HS-5 (cell line): ENCODE data around the gene ASB15.
"Not testable (repeated sequence)": the region's sequence is repeated elsewhere in the genome, so short reads cannot be mapped to it uniquely, and the experiment has no call there.

Experiments
- DNase-seq: peaks from one replicate; pipeline ENCODE4 v3.0.0-alpha.2; 2012; ENCODE audit warnings: low read depth

Gene ASB15

DNA sequence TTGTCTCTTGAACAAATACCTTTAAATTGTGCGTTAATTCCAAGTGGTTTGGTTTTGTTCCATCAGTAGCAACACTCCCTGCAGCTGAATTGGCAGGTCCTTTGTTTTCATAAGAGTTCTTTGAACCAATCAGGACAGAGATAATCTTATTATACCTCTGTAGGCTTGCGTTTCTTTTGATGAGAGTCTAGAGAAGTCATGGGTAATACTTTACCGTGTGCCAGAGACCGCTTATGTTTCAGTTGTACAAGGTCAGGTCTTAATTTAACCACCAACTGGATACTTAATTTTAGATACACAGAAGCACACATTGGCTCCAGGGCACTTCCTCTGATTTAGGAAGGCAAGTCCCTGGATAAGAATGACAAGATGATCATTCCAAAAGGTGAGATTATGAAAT, at the start of gene ASB15:
Gene ASB15 (plus strand): TSS at position 292 of the 400 bp plus-strand sequence. CDS start 12,682 bp downstream, outside the sequence.
- DNase-seq = no peak

DNA sequence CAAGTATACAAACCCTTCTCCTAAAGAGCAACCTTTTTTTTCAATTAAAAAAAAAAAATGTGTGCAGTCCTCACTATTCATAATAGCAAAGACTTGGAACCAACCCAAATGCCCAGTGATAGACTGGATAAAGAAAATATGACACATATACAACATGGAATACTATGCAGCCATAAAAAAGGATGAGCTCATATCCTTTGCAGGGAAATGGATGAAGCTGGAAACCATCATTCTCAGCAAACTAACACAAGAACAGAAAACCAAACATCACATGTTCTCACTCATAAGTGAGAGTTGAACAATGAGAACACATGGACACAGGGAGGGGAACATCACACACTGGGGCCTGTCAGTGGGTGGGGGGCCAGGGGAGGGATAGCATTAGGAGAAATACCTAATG, 49.5 kb upstream of the ASB15 start:
- DNase-seq = not testable (repeated sequence)

DNA sequence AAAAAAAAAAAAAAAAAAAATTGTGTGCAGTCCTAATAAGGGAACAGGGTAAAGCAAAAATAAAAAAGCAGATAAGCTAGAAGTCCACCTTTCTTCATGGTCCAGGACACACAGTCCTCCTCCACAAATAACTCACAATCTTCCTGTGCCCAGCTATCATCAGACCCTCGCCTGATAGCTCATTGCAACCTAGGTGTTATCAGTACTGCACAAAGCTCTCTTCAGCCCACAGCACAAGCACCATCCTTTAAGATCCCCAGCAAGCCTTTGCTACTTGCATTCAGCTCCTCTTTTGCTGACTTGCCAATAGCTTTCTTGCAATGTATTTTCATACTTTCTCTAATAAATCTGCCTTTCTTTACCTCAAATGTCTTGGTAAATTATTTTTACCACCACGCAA, 49.0 kb upstream of the ASB15 start:
- DNase-seq = no peak

- no peak for DNase-seq
Observed at GRCh38 chr7:123553159-123553558, 48.5 kb upstream of the ASB15 start.

GRCh38 chr7:123555484-123555883, 46.1 kb upstream of the ASB15 start:
- no peak for DNase-seq

DNA sequence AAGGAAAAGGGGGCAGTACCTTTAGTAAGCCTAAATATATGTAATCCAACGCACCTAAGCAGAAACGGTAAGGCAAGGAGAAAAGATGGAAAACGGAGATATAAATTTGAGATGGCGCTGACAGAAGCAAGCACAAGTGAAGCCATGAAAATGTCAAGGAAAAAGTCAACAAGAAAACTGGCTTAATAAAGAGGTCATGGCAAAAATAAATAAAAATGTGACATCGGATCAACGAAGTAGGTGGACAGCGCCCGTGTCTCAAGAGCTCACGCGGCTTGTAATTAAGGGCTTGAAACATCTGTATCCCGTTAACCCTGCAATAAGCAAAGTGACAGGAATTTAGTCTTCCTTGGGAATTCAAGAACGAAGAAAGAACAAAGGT, 44.6 kb upstream of the ASB15 start:
- no peak for DNase-seq

- DNase-seq = peak; percentile 92
Observed at GRCh38 chr7:123557398-123558288, 44.0 kb upstream of the ASB15 start, which contains the start of gene NDUFA5. TSS of gene NDUFA5 (minus strand) at chr7:123557818. CDS start at chr7:123557795, 23 bp downstream.

- no peak for DNase-seq
Observed at GRCh38 chr7:123558289-123558874, 43.2 kb upstream of the ASB15 start.

DNA sequence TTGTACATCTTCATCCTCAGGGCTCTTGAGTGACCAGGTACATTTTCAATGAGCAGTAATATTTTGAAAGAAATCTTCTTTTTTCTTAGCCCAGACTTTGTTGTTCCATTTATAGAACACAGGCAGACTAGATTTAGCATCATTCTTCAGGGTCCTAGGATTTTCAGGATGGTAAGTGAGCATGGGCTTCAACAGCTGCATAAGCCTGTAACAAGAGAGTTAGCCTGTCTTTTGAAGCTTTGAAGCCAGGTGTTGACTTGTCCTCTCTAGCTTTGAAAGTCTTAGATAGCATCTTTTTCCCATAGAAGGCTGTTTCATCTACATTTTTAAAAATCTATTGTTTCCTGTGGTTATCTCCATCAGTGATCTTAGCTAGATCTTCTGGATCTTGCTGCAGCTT, 39.5 kb upstream of the ASB15 start:
- DNase-seq = no peak

DNA sequence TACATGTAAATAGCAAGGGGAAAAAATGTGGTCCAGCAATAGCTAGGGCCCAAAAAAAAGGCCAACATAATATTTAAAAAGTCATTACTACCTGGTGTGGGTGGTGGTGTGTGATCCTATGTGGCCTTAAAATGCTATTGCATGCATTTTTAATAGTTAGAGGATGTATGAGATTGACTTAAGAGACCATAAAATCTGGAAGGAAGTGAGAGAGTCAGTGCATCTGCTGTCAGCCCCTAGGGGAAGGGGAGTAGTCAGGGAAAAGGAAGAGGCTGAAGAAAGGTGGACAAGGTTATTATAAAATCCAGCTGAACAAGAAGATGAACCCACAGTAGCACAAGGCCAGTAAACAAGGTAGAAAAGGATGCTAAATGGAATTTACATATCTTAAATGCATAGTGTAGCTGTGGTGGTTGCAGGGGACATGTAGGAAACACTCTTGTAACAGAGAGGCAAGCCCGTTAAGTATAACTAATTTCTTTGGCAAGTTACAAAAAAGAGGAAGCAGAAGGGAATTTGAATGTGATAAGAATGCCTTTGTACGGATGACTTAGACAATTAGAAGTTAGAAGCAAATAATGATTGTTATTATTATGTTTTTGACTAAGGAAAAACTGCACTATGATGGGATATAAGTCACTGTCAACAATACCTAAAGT, 32.1 kb upstream of the ASB15 start:
- DNase-seq = no peak

DNA sequence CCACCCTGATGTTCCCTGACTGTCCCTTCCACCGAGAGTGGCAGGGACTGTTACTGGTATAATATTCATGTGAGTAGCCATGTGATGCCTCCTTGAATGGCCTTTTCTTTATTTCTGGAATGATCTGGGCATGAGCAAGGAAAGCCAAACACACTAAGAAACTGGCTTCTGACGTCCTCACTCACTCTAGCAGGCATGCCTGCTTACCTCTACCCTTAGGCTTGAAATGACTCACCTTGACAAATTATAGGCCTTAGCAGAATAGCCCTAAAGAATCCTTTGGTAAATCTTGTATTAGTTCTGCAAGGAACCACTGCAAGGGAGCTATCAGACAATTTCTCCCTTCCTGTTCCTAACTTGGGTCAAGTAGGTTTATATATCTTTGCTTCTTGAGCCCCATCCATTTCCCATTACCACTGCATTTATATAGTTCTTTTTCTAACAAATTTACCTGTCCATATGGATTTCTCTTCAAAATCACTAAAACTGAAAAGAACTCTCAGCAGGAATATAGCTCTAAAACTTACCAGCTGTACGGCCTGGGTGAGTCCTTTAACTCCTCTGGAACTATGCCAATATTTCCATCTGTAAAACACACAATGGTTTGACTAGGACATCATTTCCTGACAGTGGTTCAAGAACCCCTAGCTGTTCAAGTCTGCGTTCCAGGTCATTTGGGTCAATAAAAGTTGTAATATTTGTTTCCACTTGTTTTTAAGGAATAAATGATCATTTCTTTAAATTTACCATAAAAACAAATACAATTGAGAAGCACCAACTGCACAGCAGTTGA, 31.0 kb upstream of the ASB15 start:
- DNase-seq = no peak

DNA sequence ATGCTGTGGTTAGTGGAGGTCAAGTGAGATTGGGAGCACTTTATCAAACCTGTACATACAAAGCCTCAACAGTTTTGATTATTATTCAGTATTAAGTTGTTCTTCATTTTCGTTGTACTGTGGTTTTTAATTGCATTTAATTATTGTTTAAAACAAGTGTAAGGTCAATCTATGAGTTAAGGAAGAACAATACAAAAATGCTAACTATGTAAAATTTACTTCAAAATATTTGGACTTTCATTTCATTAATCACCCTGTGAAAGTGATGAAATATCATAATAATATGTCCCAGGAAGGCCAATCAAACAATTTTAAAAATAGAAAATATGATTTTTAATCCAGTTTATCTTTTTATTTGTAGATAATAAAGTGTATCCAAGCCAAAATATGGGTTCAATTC, 30.4 kb upstream of the ASB15 start:
- DNase-seq = no peak

GRCh38 chr7:123571684-123572083, 29.9 kb upstream of the ASB15 start:
- DNase-seq = no peak

- DNase-seq = no peak
Observed at GRCh38 chr7:123573341-123573740, 28.3 kb upstream of the ASB15 start.

- DNase-seq = no peak
Observed at GRCh38 chr7:123573896-123574467, 27.6 kb upstream of the ASB15 start.

GRCh38 chr7:123579416-123579815, 22.2 kb upstream of the ASB15 start:
- no peak for DNase-seq

- DNase-seq = no peak
Observed at GRCh38 chr7:123580406-123581161, 21.0 kb upstream of the ASB15 start.

DNA sequence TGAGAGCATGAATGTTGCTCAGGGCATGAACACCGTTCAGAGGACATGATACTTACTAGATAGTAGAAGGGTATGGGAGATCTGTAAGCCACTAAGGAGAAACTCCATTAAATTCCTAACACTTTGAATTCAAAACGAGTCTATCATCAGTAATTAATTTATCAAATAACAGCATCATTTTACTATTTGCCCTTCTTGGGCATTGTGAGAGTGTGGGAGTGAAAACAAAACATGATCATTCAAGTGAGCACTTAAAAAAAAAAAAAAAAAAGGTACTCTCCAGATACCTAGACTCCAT, 20.5 kb upstream of the ASB15 start:
- no peak for DNase-seq

DNA sequence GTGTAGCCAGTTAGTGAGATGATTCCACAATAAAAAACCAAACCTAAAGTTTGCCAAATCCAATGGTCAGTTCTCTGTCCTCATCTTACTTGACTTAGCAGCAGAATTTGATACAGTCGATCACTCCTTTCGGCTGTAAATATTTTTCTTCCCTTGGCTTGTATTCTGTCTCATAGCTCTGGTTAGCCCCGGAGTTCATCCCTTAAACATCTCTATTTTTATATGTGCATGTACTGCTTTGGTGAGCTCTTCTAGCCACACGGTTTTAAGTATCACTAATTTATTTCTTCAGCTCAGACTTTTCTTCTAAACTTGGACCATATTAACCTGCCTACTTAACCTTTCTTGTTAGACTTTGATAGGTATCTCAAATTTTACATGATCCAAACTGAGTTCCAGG, 17.8 kb upstream of the ASB15 start:
- DNase-seq = no peak

GRCh38 chr7:123588376-123588775, 13.2 kb upstream of the ASB15 start:
- DNase-seq = no peak

DNA sequence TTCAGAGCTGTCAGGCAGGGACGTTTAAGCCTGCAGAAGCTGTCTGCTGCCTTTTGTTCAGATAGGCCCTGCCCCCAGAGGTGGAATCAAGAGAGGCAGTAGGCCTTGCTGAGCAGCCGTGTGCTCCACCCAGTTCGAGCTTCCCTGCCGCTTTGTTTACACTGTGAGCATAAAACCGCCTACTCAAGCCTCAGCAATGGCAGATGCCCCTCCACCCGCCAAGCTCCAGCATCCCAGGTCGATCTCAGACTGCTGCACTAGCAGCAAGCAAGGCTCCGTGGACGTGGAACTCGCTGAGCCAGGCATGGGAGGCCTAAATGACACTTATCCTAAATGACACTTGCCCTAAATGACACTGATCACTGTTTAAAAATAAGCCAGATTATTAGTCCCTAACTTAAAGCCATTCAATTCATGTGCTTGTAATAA, 6.8 kb upstream of the ASB15 start:
- no peak for DNase-seq
